Left forelimb (tissue), 1 donor: Measurements from ENCODE around the gene ZNF415.
"Not testable (repeated sequence)": the region's sequence is repeated elsewhere in the genome, so short reads cannot be mapped to it uniquely, and the experiment has no call there.

Experiments
- DNase-seq: peaks from one replicate; pipeline ENCODE4 v3.0.0-alpha.2; 2018; ENCODE audit warnings: low spot score

Gene ZNF415

DNA sequence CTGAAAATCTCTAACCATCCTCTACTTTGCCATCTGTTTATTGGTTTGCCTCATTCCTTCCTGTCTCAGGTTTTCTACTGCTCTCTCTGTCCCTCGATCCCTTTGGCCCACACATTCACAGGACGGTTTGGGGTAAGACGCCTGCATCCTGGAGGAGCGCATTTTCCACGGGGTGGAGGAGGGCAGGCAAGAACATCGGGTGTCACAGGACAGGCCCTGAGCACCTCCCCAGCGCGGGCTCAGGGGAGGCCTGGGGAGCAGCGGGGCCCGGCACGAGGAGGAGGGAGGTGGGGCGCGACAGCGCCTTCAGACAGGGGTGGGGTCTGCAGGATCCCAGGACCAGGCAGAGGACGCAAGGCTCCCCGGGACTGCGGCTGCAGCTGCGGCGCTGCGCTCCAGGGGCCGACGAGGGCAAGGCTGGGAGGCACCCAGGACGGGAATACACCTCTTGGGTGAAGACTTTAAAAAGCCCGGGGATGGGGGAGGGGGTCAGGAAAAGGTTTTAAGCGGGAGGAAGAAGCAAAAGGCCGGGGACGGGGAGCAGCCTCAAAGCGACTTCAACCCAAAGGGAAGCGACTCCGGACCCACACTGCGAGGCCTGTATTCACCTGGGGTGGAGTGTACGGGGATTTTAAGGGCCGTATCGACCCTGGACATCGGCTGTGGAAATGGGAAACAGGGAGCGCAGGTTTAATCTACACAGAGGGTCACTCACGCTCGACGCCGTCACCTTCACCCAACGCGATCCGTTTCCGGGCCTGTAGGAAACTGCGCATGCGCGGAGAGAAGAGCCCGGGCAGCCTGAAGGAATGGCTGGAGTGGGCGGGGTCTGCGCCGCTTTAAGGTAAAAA lies at the start of gene ZNF415:
Gene ZNF415, minus strand, starts transcription at position 770 of the 851 bp plus-strand sequence. CDS start 10,234 bp downstream, outside the sequence.
- peak; percentile 90 for DNase-seq

DNA sequence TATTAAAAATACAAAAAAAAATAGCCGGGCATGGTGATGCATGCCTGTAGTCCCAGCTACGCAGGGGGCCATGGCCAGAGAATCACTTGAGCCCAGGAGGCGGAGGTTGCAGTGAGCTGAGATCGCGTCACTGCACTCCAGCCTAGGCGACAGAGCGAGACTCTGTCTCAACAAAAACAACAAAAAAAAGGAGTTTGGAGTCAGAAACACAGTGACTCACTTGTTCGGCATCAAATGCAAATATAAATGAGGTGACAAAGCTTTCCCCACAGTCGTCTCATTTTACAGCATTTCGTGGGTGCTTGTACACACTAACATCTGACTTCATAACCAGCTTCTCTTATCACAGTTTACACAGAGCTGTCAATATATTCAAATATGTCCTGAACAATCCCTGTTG lies 49.5 kb upstream of the ZNF415 start:
- no peak for DNase-seq

GRCh38 chr19:53177986-53178385 lies 45.3 kb upstream of the ZNF415 start:
- no peak for DNase-seq

GRCh38 chr19:53172889-53173288 lies 40.2 kb upstream of the ZNF415 start:
- no peak for DNase-seq

DNA sequence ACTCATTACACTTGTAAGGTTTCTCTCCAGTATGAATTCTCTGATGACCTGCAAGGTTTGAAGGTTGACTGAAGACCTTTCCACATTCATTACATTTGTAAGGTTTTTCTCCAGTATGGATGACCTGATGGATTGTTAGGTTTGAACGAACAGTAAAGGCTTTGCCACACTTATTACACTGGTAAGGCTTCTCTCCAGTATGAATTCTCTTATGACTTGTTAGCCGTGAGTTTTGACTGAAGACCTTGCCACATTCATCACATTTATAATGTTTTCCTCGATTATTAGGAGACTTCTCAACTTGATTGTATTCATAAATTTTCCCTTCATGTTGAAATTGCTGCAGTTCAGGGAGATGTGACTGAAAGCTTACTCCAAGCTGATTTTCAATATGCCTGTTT lies 33.0 kb upstream of the ZNF415 start:
- DNase-seq: no peak

DNA sequence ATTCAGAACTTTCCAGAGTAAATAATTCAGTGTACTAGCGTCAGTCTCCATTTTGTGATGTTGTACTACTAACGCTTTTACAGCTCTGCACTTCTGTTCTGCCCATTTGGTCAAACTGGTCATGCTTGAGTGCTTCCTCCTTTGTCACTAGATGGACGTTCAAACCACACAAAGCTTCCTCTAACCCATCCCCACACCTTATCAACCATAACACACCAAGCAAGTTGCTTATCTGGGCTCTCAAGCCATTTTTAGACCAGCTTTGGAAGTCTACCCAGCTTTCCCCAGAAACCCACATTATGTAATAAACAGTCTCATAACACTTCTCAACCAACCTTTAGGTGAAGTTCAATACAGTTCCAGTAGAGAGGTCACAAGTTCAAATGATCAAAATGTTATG lies 28.4 kb upstream of the ZNF415 start:
- DNase-seq: no peak

DNA sequence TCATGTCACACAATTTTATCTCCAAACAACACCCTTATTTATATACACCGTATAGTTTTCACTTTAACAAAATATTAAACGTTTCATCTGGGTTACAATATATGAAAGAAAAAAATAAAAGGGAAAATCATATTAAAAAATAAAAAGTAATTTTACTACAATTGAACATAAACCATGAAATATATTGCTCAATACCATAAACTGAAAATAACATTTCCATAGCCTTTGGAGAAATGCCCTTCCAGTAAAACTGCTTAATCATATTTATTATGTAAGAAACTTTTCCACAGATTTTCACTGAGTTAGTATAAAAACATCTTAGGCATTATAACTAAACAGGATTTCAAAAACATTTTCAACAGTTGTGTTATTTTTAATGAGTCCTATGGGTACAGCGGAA lies 27.6 kb upstream of the ZNF415 start:
- DNase-seq: no peak

GRCh38 chr19:53158119-53158656 lies 25.5 kb upstream of the ZNF415 start:
- DNase-seq: peak; percentile 66

GRCh38 chr19:53157626-53158025 lies 24.9 kb upstream of the ZNF415 start:
- DNase-seq: no peak

DNA sequence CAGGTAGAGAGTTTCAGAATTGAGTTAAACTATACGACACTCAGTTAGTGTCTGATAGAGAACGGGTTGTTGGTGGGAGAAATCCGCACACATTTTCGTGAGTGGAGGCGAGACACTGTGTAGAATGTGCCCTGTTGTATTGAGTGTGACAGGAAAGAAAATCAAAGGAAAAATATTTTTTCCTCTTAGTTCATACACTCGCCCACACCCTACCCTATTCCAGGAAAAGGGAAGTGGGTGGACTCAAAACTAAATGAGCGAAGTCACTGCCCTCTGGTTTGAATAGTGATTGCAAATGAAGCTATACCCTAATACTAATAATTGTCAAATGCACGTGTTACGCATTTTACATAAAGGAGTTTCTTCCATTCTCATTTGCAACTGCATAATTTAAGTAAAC lies 24.1 kb upstream of the ZNF415 start:
- DNase-seq: no peak

GRCh38 chr19:53147645-53148044 lies 14.9 kb upstream of the ZNF415 start:
- DNase-seq: no peak

DNA sequence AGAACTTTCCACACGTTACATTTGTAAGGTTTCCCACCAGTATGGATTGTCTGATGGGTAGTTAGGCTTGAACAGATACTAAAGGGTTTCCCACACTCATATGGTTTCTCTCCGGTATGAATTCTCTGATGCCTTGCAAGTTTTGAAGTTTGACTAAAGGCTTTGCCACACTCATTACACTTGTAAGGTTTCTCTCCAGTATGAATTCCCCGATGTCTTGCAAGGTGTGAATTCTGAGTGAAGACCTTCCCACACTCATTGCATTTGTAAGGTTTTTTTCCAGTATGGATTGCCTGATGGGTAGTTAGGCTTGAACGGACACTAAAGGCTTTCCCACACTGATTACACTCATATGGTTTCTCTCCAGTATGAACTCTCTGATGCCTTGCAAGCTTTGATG lies 7.6 kb upstream of the ZNF415 start:
- no peak for DNase-seq

DNA sequence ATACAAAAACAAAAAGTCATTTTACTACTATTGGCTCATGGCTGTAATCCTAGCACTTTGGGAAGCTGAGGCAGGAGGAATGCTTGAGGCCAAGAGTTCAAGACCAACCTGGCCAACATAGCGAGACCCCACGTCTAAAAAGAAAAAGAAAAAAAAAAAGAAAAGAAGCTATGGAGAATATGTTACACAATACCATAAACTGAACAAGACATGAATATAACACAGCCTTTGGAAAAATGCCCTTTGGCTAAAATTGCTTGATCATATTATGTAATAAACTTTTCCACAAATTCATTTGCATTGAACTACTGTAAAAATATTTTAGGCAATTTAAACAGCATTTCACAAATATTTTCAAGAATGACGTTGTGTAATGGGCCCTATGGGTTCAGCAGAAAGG lies 3.7 kb upstream of the ZNF415 start:
- no peak for DNase-seq

DNA sequence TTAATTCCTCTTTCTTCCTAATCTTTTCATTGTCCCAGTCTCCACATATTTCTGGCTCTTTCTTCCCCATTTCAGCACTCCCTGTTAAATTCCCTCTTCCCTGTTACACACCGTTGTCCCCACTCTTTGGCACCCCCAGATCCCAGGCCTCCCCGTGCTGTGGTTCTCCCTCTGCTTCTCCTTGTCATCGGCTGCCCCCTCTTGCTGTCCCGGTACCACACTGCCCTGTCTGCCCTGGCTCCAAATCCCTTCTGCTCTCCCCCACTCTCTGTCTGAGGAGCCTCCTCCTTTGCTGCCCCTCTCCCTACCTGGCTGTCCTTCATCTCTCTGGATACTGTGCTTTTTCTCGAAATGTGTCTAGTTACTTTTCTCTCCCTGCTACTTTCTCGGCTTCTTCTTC lies 983 bp downstream of the ZNF415 start:
- DNase-seq: no peak

DNA sequence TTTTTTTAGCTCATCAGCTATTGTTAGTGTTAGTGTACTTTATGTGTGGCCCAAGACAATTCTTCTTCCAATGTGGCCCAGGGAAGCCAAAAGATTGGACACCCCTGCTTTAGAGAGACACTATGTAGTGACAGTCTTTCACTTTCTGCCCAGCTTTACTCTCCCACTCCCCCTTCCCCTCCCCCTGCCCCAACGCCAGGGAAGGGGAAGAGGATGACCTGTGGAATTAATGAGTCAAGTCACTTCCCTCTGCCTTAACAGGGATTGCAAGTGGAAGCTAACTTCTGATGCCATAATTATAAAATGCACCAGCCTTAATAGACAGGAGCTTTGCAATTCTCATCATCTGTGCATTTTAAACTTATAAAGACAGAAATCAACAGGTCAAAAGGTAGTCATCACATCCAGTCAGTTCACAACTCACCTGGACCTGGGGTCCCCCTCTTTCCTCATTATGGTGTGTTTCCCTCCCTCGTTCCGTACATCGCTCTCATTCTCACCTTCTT lies 1.6 kb downstream of the ZNF415 start:
- DNase-seq: no peak

DNA sequence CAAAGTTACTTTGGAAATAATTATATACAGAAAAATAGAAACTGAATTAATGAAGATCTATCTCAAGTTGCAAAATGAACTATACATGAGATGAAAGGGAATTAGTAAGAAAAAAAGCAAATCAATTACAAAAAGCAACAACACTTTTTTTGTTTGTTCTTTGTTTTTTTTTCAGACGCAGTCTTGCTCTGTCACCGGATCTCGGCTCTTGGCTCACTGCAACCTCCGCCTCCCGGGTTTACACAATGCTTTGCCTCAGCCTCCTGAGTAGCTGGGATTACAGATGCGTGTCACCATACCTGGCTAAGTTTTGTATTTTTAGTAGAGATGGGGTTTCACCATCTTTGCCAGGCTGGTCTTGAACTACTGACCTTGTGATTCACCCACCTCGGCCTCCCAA lies 2.2 kb downstream of the ZNF415 start:
- no peak for DNase-seq

DNA sequence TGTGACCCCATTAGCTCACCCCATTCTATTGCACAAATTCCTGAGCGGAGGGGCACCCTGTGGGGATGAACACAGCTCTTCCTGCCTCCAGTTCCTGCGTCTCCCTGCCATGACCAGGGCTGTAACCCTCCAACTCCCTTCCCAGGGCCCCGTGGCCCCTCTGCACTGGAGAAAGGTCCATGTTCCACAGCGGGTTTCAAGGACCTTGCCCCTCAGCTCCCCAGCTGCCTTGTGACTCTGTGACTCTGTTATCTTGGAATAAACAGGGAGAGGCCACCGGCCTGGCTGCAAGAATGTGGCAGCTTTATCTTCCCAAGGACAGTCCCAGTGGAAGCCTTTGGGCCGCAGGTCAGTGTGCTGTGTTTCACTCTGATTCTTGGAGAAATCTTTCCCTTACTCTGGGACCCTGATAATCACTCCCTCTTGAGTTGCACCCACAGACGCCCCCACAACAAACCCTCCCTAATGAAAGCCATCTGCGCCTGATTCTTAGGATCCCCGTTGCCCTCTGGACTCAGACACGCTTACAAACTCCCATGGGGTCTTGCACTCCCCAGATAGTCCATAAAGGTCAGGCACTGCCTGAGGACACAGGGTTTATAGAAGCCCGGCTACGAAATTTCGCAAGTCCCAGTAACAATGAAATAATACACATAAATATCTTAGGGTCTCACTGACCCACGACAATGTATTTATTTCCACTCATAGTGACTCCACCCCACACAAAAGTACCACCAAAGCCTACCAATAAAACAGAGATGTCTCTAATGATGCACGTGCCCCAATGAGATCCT lies 5.8 kb downstream of the ZNF415 start:
- not testable (repeated sequence) for DNase-seq

- DNase-seq: no peak
These were observed 9.3 kb downstream of the ZNF415 start for GRCh38 chr19:53123400-53123799.

GRCh38 chr19:53112286-53112685 lies 20.4 kb downstream of the ZNF415 start:
- no peak for DNase-seq

DNA sequence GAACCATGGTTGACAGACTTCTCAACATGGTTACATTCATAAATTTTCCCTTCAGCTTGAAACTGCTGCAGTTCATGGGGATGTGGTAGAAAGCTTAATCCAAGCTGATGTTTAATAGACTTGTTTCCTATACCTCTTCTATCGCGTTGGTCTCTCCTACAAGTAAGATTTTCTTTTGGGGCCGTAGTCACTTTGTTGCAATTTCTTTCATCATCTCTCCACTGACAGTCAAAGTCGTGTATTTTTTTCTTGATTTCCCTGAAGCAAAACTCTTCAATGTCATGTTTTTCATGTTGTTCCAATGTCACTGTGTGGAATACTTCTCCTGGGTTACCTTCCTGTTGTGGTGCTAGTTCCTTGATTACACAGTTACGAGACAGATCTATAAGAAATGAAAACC lies 23.2 kb downstream of the ZNF415 start:
- DNase-seq: no peak

DNA sequence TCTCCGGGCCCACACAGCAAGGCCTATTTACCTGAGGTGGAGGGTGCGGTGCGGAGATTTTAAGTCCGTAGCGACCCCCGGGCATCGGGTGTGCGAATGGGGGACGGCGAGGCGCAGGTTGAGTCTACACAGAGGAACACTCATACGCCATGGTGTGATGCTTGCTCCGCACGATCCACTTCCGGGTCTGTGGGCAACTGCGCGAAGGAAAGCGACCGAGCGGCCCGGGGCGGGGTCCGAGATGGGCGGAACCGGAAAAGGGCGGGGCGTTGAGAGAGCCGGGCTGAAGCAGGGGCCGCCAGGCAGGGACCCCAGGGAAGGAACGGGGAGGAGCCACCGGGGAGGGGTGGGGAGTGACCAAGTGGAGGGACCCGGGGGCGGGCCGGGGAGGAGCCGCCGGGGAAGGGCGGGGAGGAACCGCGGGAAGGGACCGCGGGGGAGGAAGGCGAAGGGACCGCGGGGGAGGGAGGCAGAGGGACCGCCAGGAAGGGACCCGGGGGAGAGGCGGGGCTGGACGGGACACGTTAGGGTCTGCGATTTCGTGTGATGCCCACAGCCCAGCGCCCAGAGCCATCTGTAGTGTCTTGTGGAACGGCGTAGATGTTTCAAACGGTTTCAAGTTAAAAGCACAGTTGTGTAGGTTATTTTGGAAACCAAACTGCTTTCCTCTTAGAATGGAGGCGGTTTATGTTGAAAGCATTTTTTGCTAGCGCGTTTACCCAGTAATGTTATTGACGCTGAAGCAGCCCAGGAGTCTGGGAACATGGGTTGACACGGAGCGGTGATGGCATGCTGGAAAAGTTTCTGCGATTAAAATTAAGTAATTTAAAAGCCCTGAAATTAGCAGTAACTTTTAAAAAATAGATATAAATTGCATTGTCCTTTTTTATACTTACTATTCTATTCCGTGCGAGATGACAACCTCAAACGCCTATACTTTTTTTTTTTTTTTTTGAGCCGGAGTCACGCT lies 29.2 kb downstream of the ZNF415 start, which contains the start of gene ZNF160:
Gene ZNF160, minus strand, starts transcription at position 189 of the 970 bp plus-strand sequence. CDS start 17,146 bp downstream, outside the sequence.
- peak; percentile 100 for DNase-seq
